Activated T-cell treated with anti-CD3 and anti-CD28 coated beads for 4 hours (primary cell): ENCODE results near the gene CST9L.

Experiments
- DNase-seq: peaks from one replicate; pipeline ENCODE4 v3.0.0-alpha.2; 2020

Gene CST9L, protein sequence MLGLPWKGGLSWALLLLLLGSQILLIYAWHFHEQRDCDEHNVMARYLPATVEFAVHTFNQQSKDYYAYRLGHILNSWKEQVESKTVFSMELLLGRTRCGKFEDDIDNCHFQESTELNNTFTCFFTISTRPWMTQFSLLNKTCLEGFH

DNA sequence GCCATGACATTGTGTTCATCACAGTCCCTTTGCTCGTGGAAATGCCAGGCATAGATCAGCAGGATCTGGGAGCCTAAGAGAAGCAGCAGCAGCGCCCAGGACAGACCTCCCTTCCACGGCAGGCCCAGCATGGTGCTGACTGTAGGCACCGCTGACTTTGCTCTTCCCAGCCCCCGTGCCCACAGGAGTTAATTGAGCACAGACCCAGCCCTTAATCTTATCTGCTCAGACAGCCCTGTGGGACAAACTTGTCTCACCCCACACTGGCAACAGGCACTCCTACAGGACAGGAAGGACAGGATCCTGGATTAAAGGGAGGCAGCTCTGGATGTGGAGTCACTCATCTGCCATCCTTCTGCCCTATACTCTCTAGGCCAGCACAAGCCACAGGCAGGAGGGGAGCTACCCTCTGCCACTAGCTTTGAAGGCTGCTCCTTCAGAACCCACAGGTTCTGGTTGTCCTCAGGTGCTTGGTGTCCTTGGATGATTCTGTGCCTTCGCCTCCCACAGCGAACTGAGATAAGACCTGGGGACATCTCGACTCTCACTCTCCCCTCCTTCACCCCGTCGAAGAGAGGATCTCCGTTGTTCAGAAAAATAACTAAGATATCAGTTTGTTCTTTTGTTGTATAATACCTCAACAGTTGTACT is at the start of gene CST9L:
CST9L (minus strand) TSS at position 165 of the 651 bp plus-strand sequence; CDS start at position 131, 34 bp downstream.
- DNase-seq = no peak

DNA sequence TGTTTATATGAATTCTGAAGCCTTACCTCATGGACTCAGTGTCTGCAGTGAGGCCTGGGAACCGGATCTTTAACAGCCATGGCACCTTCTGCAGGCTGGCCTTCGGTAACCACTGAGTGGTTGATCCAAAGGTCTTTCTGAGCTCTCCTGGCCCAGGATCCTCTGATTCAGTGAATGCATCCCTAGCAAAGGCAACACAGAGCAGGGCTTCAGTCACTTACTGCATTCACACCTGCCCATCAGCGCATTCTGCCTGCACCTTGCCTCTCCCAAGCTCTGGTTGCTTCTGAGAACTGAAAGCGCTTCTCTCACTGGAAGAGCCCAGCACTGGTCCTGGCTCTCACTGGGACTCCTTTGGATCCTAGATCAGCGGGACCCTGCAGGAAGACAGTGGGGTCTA is 45.9 kb upstream of the CST9L start:
- DNase-seq = no peak

DNA sequence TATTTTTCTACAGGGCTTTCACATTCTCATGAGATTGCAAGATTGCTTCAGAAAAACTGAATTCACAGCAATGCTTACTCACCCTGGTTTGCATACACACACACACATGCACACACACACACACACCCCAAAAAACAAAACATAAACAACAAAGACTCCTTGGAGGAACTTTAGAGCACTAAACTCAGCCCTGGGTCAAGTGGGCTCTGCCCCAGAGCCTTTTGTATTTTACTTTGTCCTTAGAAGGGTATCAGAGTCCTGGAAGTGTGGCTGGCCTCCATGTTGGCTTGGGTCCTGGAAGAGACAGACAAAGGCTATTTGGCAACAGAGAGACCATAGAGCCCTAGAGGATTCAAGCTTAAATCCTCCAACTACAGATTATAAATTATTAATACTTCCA is 45.4 kb upstream of the CST9L start:
- no peak for DNase-seq

DNA sequence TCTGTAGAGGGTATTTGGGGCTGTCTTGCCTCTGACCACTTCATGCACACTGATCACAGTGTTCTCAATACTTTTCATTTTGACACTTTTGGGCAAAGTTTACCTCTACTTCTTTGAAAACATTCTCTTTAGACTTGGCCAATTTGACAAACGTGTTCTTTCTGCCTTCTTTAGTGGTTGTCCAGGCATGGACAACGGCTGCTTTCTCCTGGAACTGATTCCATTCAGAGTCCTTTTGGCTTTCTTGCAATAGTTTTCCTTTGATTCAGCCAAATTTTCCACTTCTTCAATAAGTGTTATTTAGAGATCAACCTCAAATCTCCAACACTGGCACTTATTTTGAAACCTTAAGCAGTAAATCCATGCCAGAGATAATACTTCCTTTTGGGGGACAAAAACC is 44.1 kb upstream of the CST9L start:
- no peak for DNase-seq

DNA sequence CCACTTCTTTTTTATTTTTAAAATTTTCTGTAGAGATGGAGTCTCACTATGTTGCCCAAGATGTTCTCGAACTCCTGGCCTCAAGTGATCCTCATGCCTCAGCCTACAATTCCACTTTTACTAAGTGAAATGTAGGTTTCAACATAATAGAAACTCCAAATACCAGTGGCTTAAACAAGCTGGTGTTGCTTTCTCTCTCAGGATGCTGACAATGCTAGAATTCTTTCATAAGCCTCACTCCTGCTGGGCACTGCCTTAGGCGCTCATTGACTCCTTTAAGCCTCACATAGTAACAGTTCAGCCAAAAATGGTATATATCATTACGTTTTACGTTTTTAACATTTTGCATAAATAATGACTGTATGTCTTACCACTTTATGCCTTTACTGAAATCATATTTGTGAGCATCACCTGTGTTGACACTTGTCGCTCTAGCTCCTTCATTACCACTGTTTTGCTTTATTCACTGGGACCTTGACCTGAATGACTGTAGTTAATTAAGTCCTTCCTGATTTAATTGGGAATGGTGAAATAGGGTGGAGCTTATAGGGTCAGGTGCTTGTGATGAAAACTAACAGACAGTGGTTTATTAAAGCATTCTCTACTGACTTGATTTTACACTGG is 41.3 kb upstream of the CST9L start:
- no peak for DNase-seq

DNA sequence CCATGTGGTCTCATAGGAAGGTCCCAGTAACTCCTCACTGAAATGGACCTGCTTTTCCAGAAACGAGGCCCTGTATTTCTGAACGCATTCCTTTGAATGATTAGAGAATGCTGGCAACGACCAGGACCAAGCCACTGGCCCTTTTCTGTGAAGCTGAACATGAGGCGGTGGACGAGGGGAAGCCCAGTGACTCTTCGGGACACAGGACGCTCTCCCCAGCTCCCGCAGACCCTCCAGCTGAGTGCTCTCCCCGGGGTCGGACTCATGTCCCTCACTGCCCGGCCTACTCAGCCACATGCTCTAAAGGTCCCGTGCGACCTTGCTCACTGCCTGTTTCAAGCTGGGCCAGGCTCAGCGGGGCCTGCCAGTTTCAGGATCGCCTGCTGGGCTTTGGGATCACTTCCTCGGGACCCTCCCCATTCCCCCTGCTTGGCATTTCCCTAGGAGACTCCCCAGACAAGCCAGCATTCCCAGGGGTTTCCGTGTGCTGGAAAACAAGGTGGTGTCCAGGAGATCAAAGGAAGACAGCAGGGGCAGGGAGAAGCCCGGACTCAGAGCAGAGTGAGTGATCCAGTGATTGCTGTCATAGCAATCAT is 40.1 kb upstream of the CST9L start:
- DNase-seq = no peak

DNA sequence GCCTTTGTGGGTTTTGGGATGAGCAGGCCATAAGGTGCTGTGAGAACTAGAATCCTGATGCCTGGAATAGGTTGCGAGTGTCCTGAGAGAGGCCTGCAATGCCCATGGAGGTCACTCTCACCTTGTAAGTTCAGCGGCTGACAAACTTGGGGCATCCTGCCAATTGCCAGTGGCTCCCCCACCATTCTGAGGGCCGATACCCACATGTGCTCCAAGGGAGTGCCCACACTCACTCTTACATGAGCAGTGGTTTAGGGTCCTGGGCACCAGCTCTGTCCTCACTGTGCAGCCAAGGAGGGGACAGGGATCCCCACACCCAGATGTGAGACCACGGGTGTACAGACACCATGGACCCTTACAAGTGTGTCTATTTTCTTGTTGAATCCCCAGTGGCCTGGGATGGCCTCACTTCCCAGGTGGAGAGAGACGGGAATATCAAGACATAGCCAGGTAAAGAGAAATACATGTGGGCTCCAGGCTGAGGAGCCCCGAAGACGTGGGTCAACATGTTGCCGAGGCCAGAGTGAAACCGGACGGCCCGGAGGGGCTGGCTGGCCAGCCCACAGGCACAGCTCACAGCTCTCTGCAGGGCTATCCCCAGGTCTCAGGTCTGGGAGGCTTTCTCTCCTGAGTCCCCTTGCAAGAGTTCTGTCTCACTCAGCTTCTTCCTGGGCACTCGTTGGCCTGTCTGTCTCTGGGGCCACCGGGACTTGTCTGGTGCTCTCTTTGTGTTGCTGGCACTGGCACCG is 39.4 kb upstream of the CST9L start:
- DNase-seq = no peak

DNA sequence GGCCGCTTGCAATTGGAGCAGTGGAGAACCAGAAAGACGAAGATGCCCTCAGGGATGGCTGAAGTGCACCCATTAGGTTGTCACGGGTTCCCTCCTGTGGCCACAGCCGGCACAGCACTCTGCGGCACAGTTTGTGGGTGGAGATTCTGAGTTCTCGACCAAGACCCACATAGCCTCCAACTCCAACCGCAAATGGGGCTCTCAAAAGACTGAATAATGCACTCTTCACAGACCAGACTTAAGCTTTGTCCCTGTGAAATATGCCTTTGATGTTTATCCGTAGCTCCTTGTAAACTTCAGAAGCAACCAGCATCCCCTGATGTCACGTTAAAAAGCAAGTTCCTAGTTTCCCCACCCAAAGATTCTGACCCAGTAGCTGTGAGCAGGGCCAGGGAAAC is 38.4 kb upstream of the CST9L start:
- peak; percentile 37 for DNase-seq

DNA sequence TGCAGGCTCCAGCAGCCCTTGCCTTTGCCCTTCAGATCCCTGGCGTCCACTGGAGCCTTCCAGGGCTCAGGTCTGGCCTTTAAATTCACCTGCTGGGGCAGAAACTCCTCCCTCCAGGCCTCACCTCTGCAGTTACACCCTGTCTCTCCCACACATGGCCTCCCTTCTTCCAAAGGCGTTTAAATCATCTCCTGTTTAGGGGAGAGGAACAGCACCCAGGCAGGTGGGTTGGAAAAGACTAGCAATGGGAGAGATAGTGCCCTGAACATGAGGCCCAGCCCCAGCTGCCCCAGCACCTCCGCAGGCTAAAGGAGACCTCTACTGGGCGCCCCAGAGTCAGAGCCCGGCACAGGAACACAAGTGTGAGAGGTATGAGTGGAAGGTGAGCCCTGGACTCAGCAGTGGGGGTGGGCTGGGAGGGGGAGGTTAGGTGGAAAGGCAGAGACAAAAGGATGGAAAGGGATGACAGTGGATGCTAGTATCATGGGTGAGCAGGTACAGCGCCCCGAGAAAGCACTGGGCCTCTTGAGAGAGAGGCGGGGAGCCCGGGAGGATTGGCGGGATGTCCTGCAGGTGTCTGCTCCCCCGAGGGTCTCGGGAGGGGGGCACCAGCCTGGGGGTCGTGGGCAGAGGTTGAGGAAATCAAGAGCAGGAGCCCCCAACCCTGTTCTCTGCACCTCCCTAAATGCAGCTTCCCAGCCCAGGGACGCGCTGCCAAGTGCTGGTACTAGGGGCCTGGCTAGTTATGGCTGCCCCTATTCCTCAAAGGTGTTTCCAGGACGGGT is 37.8 kb upstream of the CST9L start, which contains the start of gene CST9:
CST9 (minus strand) TSS at position 51 of the 785 bp plus-strand sequence. CDS start 53 bp downstream, outside the sequence.
- DNase-seq = no peak

DNA sequence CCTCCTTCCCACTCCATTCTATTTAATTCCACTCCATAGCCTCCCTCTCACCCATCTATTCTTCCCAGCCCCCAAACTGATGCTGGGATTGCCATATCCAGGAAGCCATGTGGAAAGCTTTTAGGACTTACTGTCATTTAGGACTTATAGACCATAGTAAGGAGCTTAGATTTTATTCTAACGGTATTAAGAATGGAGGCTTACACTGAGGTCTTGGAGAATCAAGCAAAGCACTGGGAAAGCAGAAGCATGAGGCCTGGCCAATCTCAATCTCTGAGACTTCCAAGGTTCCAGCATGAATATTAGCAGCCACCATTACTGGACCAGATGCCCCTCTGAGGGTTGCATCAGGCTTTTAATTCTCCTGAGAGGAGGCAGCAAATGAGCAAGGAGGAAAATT is 36.0 kb upstream of the CST9L start:
- DNase-seq = no peak

DNA sequence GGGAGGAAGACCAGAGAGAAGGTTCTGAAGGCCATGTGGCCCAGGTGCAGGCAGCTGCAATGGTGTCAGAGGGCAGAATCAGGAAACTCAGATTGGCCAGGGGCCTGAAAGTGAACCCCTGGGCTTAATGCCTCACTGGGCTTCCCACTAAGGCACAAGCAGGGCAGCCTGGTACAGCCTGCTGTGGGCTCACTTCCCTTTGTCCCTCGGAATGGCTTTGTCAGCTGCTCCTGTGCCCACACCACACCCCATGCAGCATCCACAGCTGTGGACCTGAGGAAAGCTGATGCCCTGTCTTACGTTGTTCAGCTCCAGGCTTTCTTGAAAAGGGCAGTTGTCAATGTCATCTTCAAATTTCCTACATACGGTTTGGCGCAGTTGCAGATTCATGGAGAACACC is 35.0 kb upstream of the CST9L start:
- DNase-seq = no peak

DNA sequence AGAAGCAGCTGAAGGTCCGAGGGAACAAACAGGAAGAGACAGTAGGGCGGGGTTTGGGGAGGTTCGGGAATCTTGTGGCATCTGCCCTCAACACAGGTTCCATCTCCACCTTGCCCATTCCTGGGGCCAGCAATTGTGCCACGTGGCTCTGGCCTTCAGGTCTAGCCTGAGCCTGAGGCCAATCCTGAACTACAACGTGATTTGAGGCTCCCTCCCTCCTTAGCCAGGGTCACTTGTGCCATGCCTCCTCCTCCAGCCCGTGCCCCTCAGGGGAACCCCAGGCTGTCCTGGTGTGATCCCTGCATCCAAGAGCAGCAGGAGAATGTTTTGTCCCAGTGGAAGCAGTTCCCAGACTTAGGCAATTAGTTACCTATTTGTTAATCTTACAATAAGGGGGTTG is 34.4 kb upstream of the CST9L start:
- no peak for DNase-seq

DNA sequence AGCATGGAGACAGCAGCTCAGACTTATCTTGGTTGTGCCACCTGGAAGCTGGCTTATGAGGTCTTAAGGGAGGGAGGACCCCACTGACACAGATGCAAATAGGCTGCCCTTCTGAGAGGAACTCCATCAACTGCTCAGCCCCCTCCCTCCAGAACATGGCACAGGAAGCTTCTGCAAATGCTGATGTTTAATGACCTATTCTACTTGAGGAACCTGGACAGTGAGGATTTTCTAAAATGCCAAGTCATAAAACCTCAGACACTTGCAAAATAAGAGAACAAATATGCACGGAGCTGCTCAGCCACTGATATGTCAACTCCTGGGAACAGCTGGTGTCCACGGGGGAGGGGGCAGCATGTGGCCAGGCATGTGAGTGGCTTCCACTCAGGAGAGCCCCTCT is 34.0 kb upstream of the CST9L start:
- no peak for DNase-seq

DNA sequence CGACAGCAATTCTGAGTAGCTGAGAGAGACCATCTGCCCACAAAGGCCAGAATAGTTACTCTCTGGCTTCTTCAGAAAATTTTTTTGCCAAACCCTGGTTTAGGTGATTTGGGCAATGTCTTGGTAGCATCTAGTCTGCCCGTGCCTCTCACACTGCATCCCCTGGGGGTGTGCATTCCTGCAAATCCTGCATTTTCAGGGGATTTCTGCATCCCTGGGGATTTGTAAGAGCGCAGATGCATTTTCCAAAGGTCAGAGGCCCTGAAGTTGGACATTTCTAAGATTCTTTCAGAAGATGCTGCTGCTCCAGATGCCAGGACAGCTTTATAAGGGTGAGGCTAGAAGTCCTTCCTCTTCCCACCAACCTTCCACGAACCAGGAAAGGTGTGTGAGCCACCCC is 33.4 kb upstream of the CST9L start:
- no peak for DNase-seq

DNA sequence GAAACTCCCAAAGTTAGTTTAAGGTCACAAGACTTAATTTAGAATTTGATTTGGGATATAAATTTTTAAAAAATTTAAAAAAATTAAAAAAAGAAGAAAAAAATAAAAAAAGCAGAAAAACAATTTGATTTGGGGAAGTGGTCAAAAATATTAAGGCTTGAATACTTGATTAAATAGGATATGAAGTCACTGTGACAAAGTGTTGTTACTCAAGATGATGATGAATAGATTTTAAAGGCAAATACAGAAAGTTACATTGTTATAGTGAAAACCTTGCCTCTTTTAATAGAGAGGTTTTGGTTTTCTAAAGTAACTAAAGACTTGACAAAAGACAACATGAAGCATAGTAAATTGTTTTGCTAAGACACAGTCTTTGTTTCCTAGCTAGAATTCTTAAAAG is 30.2 kb upstream of the CST9L start:
- DNase-seq = no peak

DNA sequence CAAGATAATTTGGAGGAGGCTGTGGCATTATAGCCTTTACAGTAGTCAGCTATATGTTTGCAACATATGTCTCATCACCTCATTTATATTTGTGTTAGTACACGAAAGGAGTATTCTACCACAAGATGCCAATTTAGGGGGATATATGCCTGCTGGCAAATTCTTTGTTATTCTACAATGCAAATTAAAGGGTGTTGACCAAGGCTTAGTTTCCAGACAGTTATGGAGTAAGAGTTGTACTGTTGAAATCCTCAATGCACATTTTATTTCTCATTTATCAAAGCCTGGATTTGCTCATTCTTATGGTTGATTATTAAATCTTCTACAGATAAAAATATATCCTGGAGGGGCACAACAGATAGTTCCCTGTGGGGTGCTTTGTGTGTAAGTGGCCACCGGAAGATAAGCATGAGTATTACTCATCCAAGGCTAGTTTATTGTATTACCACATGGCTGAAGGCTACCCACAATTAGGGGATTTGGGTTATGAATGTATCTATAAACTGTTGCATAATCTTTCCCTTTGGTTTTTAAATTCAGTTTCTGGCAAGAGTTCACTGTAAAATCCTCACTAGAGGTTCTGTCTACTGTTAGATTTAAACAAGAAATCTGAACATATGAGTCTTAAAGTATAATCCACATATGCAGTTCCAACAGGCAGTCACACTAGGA is 28.4 kb upstream of the CST9L start:
- DNase-seq = no peak

DNA sequence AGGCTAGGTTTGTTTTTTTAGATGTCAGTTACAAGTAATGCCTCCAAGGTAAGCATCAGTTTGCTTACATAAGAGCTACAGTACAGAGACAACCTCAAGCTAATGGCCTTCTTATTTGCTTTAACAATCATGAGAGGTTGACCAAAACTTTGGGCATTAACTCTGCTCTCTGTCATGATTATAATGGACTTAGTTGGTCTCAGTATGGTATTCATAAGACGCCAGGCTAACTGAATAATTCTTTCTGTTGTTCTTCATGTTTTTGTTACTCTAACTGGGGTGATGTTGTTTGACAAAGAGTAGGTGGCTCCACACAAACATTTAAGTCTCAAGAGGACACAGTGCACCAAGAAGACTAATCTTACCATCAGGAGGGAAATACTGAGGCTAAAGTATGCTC is 27.7 kb upstream of the CST9L start:
- no peak for DNase-seq

DNA sequence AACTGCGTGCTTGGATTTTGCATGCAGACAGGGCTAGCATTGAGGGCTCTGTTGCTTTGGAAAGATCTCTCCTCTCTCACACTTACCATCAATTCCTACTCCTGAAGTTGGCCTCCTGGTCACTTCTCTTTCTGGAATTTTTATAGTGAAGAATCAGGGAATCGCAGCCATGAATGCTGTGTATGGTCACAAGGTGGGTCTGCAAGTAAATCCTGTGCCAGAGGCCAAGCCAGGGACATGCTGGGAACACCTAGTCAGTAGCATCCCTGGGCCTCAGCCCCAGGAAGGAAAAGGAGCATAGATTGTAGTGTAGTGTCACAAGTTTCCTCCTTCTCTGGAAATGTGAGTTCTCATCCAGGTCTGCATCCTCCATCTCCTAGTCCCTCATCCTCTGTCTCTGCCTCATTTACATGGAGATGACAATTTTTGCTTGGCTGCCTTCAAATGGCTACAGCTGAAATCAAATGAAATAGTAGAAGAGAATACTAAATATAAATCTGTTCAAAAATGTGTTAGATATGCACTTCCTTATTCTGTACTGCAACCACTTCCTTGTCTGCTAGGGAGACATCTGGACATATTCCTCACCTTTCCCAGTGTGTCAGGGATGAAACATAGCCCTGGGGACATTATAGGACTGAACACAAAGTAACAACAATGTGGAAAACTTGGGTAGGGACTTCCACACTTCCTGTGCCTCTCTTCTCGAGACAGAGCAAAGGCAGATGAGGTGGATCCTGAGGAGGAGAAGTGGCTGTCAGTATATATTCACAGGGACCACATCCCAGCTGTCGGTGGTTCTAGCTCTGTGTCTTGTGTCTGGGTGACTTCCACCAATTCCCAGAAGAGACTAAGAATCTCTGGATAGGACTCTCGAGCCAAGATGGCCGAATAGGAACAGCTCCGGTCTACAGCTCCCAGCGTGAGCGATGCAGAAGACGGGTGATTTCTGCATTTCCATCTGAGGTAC is 20.4 kb upstream of the CST9L start:
- DNase-seq = no peak

DNA sequence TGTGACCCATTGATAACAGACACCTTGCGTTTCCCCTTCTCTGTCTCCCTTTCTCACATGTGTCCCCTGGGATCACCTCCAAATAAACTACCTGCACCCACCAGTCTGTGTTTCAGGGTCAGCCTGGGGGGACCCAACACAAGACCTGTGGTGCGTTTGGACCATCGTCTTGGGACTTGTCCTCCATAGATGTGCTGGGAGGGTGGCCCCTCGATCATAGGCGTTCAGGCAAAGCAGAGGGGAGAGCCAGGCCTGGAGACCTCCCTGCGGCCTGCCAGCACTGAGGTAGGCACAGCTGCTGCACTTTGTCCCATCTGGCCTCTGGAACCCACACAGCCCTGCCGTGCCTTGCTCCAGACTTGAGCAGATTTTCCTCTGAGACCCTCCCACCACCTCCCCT is 19.3 kb upstream of the CST9L start:
- no peak for DNase-seq

DNA sequence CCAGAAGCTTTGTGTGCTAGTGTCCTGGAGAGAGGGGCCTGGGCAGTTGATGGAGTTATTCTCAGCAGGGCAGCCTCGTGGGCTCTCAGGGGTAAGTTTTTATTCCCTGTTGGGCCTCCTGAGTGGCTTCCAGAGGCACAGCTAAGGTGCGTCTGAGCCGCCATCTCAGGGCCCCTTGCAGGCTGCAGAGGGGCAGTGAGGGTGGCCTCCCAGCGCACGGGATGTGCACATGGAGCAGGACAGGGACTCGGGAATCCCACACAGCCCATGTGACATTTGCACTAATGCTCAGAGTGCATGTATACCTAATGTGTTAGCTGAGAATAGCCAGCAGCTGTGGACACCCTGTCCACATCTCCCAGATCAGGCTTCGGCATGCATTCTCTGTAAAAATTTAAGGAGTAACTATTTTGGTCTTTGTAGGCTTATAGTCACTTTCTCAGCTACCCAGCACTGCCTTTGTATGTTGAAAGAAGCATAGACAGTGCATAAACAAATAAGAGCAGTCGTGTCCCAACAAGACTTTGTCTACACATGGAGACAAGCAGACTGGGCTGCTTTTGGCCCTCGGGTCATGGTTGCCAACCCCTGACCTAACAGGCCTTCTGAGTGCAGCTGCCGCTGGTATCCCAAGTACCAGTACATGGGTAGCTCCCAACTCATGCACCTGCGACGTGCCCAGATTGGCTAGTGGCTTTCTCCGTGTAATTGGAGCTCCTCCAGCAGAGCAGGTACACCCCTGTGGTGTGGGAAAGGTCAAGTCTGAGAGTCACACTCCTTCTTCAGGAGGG is 18.6 kb upstream of the CST9L start:
- DNase-seq = no peak
